HepG2 (cell line): Measurements from ENCODE around the gene ATP6V0A1. TPM values are rescaled to one million over a fixed set of nuclear protein-coding genes. Genes with fewer than 3 reads are reported as not detected.
A peak's percentile ranks its signal among the peaks of the same experiment; 100 is the strongest.

Source experiments
- ARNTL ChIP-seq: sonication (generic); formaldehyde crosslinking; IDR thresholded peaks from 2 replicates; pipeline ENCODE4 v1.4.0; 2020; ENCODE audit warnings: mild to moderate bottlenecking, missing genetic modification reagents
- BHLHE40 ChIP-seq: IDR thresholded peaks from 2 replicates; pipeline ENCODE4 v1.6.1; 2011; ENCODE audit warnings: low read length, improper control_type of control experiment
- ELF3 ChIP-seq: IDR thresholded peaks from 2 replicates; pipeline ENCODE4 v1.6.1; 2016; ENCODE audit warnings: missing genetic modification reagents, missing compliant biosample characterization
- GMEB1 ChIP-seq: sonication (generic); formaldehyde crosslinking; IDR thresholded peaks from 2 replicates; pipeline ENCODE4 v1.5.1; 2020; ENCODE audit warnings: missing genetic modification reagents, mild to moderate bottlenecking, borderline replicate concordance
- HNRNPH1 ChIP-seq: fragments of 200-400 bp; formaldehyde crosslinking; optimal IDR thresholded peaks from 2 replicates; pipeline ENCODE3; 2017; ENCODE audit warnings: mild to moderate bottlenecking, low read depth, low read length
- MAZ ChIP-seq, 2 experiments: sonication (generic) in 1 of 2; formaldehyde crosslinking in 1 of 2; IDR thresholded peaks; 2 replicates each; pipeline versions ENCODE4 v1.5.0 to v1.6.1; 2012 to 2020; ENCODE audit warnings: low read depth in 2 of 2, mild to moderate bottlenecking in 2 of 2, borderline replicate concordance in 1 of 2, improper control_type of control experiment in 1 of 2, low read length in 1 of 2, missing genetic modification reagents in 1 of 2, moderate library complexity in 1 of 2
- MED1 ChIP-seq: sonication (generic); formaldehyde crosslinking; IDR thresholded peaks from 2 replicates; pipeline ENCODE4 v1.4.0; 2020; ENCODE audit warnings: missing genetic modification reagents
- NFAT5 ChIP-seq: sonication (generic); formaldehyde crosslinking; IDR thresholded peaks from 2 replicates; pipeline ENCODE4 v1.4.0; 2020; ENCODE audit warnings: missing genetic modification reagents
- SP2 ChIP-seq: sonication (generic); formaldehyde crosslinking; IDR thresholded peaks from 2 replicates; pipeline ENCODE4 v1.5.1; 2020; ENCODE audit warnings: mild to moderate bottlenecking, missing genetic modification reagents
- SSRP1 ChIP-seq: IDR thresholded peaks from 2 replicates; pipeline ENCODE4 v1.6.1; 2016; ENCODE audit warnings: control low read depth
- TEF ChIP-seq: sonication (generic); formaldehyde crosslinking; IDR thresholded peaks from 2 replicates; pipeline ENCODE4 v1.5.0; 2020; ENCODE audit warnings: missing genetic modification reagents
- ZBTB2 ChIP-seq: sonication (generic); formaldehyde crosslinking; IDR thresholded peaks from 2 replicates; pipeline ENCODE4 v1.8.0; 2022; ENCODE audit warnings: low read depth, missing genetic modification reagents
- ZBTB8A ChIP-seq: sonication (generic); formaldehyde crosslinking; IDR thresholded peaks from 2 replicates; pipeline ENCODE4 v1.4.0; 2020; ENCODE audit warnings: mild to moderate bottlenecking, low read depth, missing genetic modification reagents, borderline replicate concordance
- ZNF687 ChIP-seq: sonication (generic); formaldehyde crosslinking; IDR thresholded peaks from 2 replicates; pipeline ENCODE4 v1.5.1; 2020; ENCODE audit warnings: mild to moderate bottlenecking, missing genetic modification reagents, moderate library complexity
- ZNF777 ChIP-seq: sonication (generic); formaldehyde crosslinking; IDR thresholded peaks from 2 replicates; pipeline ENCODE4 v1.4.0; 2020; ENCODE audit warnings: missing genetic modification reagents
- ZSCAN12 ChIP-seq: sonication (generic); formaldehyde crosslinking; IDR thresholded peaks from 2 replicates; pipeline ENCODE4 v1.9.0; 2021; ENCODE audit warnings: mild to moderate bottlenecking, missing genetic modification reagents
- polyA plus RNA-seq, 8 experiments: library from polyadenylated mRNA; depleted of rRNA in 3 of 8; stranded (reverse) in 7 of 8; unstranded in 1 of 8; fragments of >200 nt; fragmentation: Illumina TruSeq in 4 of 8; extraction: Trizol in 4 of 8; gene quantifications; 2 replicates each; pipeline versions ENCODE4 v1.2.1 to v1.2.3, GENCODE V29; 2011 to 2016; ENCODE audit warnings: low read depth in 4 of 8, missing spikeins in 1 of 8, mixed read lengths in 1 of 8; ENCODE audit not compliant: insufficient read depth in 1 of 8
- total RNA-seq, 5 experiments: library from RNA; depleted of rRNA; stranded (reverse); fragments of >200 nt; fragmentation: Illumina TruSeq; extraction: Trizol; gene quantifications; 2 replicates each; pipeline ENCODE4 v1.2.3, GENCODE V29; 2016; ENCODE audit warnings: low read depth in 1 of 5

ATP6V0A1 gene
- total and polyA plus RNA-seq, 2 of the 13 experiments (the other 11 are each of a cell fraction or from before 2014, with no cell fraction given): 27.9 to 54.1 TPM

- no peak for TF ChIP-seq SP2
- TF ChIP-seq BHLHE40: peak; percentile 93
- peak; percentile 96 for TF ChIP-seq ELF3 (CRISPR knock-in tag)
- TF ChIP-seq ZBTB2: 0 out of 2 replicates have a peak, but pooled peaks have one; percentile 61
- TF ChIP-seq GMEB1 (CRISPR knock-in tag): peak; percentile 7; the same call in 1 of the 2 replicates
- TF ChIP-seq MAZ (IDR thresholded peaks at IDR 0.05; ENCODE audit: borderline replicate concordance, low read depth, low read length): peak; percentile 77; the same call in 1 of the 2 replicates
- TF ChIP-seq MAZ (CRISPR knock-in tag; IDR thresholded peaks at IDR 0.05; ENCODE audit: low read depth): no peak
- peak; percentile 88 for TF ChIP-seq MED1
- peak; percentile 79 for TF ChIP-seq ZNF777 (CRISPR knock-in tag)
- TF ChIP-seq ZBTB8A (CRISPR knock-in tag): 0 out of 2 replicates have a peak, but pooled peaks have one; percentile 26
- TF ChIP-seq TEF (CRISPR knock-in tag): peak; percentile 88
- peak; percentile 95 for TF ChIP-seq ZNF687 (CRISPR knock-in tag)
- TF ChIP-seq NFAT5: peak; percentile 90
- peak; percentile 81; the same call in 1 of the 2 replicates for TF ChIP-seq ZSCAN12 (CRISPR knock-in tag)
- TF ChIP-seq HNRNPH1: no peak
- no peak for TF ChIP-seq SSRP1 (CRISPR knock-in tag)
- TF ChIP-seq ARNTL: peak; percentile 89
Measured at GRCh38 chr17:42536048-42536371, 77.3 kb downstream of the ATP6V0A1 start, which contains the start of gene NAGLU (continued).
